ENCODE results near the gene CTCF.

DNA sequence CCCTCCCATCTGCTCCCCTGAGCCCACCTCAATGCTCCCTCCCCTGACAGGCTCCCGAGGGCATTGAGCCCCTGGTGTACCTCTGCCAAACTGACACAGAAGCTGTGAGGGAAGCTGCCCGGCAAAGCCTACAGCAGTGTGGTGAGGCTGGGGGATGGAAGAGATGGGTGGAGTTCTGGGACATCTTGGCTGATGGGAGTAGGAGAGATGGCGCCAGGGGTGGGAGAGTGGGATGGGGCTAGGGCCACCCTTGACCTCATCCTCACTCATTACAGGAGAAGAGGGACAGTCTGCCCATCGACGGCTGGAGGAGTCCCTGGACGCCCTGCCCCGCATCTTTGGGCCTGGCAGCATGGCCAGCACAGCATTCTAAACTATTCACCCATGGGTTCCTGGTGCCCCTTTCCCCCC, 16.2 kb upstream of the CTCF start:
- TF ChIP-seq, protein P1, sequence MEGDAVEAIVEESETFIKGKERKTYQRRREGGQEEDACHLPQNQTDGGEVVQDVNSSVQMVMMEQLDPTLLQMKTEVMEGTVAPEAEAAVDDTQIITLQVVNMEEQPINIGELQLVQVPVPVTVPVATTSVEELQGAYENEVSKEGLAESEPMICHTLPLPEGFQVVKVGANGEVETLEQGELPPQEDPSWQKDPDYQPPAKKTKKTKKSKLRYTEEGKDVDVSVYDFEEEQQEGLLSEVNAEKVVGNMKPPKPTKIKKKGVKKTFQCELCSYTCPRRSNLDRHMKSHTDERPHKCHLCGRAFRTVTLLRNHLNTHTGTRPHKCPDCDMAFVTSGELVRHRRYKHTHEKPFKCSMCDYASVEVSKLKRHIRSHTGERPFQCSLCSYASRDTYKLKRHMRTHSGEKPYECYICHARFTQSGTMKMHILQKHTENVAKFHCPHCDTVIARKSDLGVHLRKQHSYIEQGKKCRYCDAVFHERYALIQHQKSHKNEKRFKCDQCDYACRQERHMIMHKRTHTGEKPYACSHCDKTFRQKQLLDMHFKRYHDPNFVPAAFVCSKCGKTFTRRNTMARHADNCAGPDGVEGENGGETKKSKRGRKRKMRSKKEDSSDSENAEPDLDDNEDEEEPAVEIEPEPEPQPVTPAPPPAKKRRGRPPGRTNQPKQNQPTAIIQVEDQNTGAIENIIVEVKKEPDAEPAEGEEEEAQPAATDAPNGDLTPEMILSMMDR (conservative IDR thresholded peaks at IDR 0.05): no peak
- no peak for TF ChIP-seq ZFX (IDR thresholded peaks at IDR 0.05)

Measured in C4-2B (cell line).